IMR-90 (cell line): ENCODE measurements around the gene TXNL4A. TPM values are rescaled to one million over a fixed set of nuclear protein-coding genes. Genes with fewer than 3 reads are reported as not detected.

Experiments used
- ATAC-seq: fragments of 200-7000 bp; cut with Tn5 transposase; 2 replicates; pipeline ENCODE4 v1.9.1; 2020; ENCODE audit warnings: low read depth, mild to moderate bottlenecking, moderate library complexity
- BruUV-seq: library from RNA; stranded (reverse); fragments of 400-500 nt; replicated peaks from 2 replicates; lab custom pipeline; 2021; lab: Mats Ljungman, UMichigan
- CTCF ChIA-PET: fragments of 300-600 bp; formaldehyde crosslinking; extraction: SDS; loops from one replicate; lab custom pipeline; 2021; ENCODE audit warnings: antibody characterized with exemption; lab: Yijun Ruan, JAX
- POLR2A ChIA-PET: fragments of 300-600 bp; sonication (Branson Sonifier 250); formaldehyde crosslinking; loops from one replicate; lab custom pipeline; 2022; ENCODE audit warnings: antibody characterized with exemption; ENCODE audit not compliant: unreplicated experiment; lab: Charles Lee
- DNase-seq: peaks from one replicate; pipeline ENCODE4 v3.0.0; 2013
- H2AFZ ChIP-seq: replicated peaks from 2 replicates; pipeline ENCODE3; 2013; ENCODE audit warnings: low read length, mild to moderate bottlenecking; ENCODE audit not compliant: poor library complexity
- H2AK5ac ChIP-seq: 2 replicates; pipeline ENCODE4 v1.6.1; 2013; ENCODE audit warnings: low read depth, low read length, inconsistent platforms
- H2AK9ac ChIP-seq: replicated peaks from 2 replicates; pipeline ENCODE3; 2013; ENCODE audit warnings: mild to moderate bottlenecking, low read depth, low read length, moderate library complexity; ENCODE audit not compliant: poor library complexity
- H2BK120ac ChIP-seq: 2 replicates; pipeline ENCODE4 v1.6.1; 2013; ENCODE audit warnings: low read depth, low read length, inconsistent platforms
- H2BK15ac ChIP-seq: 3 replicates; pipeline ENCODE4 v1.6.1; 2013; ENCODE audit warnings: low read depth, low read length, inconsistent platforms
- H2BK20ac ChIP-seq: 2 replicates; pipeline ENCODE4 v1.6.1; 2013; ENCODE audit warnings: low read depth, mild to moderate bottlenecking, inconsistent platforms, low read length, moderate library complexity
- H2BK5ac ChIP-seq: 2 replicates; pipeline ENCODE4 v1.6.1; 2013; ENCODE audit warnings: mild to moderate bottlenecking, low read depth, low read length, inconsistent platforms; ENCODE audit not compliant: poor library complexity, severe bottlenecking
- H3K14ac ChIP-seq: replicated peaks from 2 replicates; pipeline ENCODE4 v1.6.1; 2013; ENCODE audit warnings: low read depth, low read length, inconsistent platforms
- H3K18ac ChIP-seq: 2 replicates; pipeline ENCODE4 v1.6.1; 2013; ENCODE audit warnings: low read depth, low read length, control low read depth
- H3K23ac ChIP-seq: 2 replicates; pipeline ENCODE4 v1.6.1; 2013; ENCODE audit warnings: low read depth, low read length, inconsistent platforms
- H3K27ac ChIP-seq: 2 replicates; pipeline ENCODE4 v1.5.1; 2013; ENCODE audit warnings: mild to moderate bottlenecking, control low read depth, low read length; ENCODE audit not compliant: insufficient read depth
- H3K27me3 ChIP-seq: 2 replicates; pipeline ENCODE4 v1.6.1; 2013; ENCODE audit warnings: low read length; ENCODE audit not compliant: control insufficient read depth, insufficient read depth
- H3K36me3 ChIP-seq: 2 replicates; pipeline ENCODE4 v1.6.1; 2013; ENCODE audit warnings: low read length, mixed read lengths; ENCODE audit not compliant: control insufficient read depth, insufficient read depth
- H3K4ac ChIP-seq: 2 replicates; pipeline ENCODE4 v1.6.1; 2013; ENCODE audit warnings: low read depth, low read length, inconsistent platforms
- H3K4me1 ChIP-seq: 2 replicates; pipeline ENCODE4 v1.6.1; 2013; ENCODE audit warnings: low read length, mixed read lengths; ENCODE audit not compliant: control insufficient read depth, insufficient read depth
- H3K4me2 ChIP-seq: 2 replicates; pipeline ENCODE4 v1.6.1; 2013; ENCODE audit warnings: low read depth, mild to moderate bottlenecking, control low read depth, low read length, moderate library complexity
- H3K4me3 ChIP-seq: 2 replicates; pipeline ENCODE4 v1.5.1; 2013; ENCODE audit warnings: low read depth, mild to moderate bottlenecking, control low read depth, low read length, moderate library complexity; ENCODE audit not compliant: insufficient read depth
- H3K56ac ChIP-seq: 2 replicates; pipeline ENCODE4 v1.6.1; 2013; ENCODE audit warnings: low read length, inconsistent platforms; ENCODE audit not compliant: insufficient read depth; ENCODE audit errors: extremely low read depth
- H3K79me1 ChIP-seq, 2 experiments: 2 replicates each; pipeline ENCODE4 v1.6.1; 2013; ENCODE audit warnings: low read length in 2 of 2, inconsistent platforms in 1 of 2, low read depth in 1 of 2
- H3K9ac ChIP-seq: 2 replicates; pipeline ENCODE4 v1.6.1; 2013; ENCODE audit warnings: low read depth, low read length, control low read depth
- H3K9me1 ChIP-seq: 2 replicates; pipeline ENCODE4 v1.6.1; 2013; ENCODE audit warnings: low read length, inconsistent platforms; ENCODE audit not compliant: insufficient read depth
- H3K9me3 ChIP-seq: 2 replicates; pipeline ENCODE4 v1.6.1; 2013; ENCODE audit warnings: low read length; ENCODE audit not compliant: control insufficient read depth, insufficient read depth
- H4K20me1 ChIP-seq: 2 replicates; pipeline ENCODE4 v1.6.1; 2013; ENCODE audit warnings: low read length, inconsistent platforms; ENCODE audit not compliant: insufficient read depth
- H4K5ac ChIP-seq: 2 replicates; pipeline ENCODE4 v1.6.1; 2013; ENCODE audit warnings: mild to moderate bottlenecking, low read depth, low read length, control low read depth
- H4K8ac ChIP-seq, 2 experiments: 2 replicates each; pipeline ENCODE4 v1.6.1; 2013; ENCODE audit warnings: low read depth in 2 of 2, low read length in 2 of 2, control low read depth in 1 of 2, inconsistent platforms in 1 of 2
- H4K91ac ChIP-seq: 2 replicates; pipeline ENCODE4 v1.6.1; 2013; ENCODE audit warnings: low read depth, low read length, inconsistent platforms; ENCODE audit not compliant: insufficient read depth
- BHLHE40 ChIP-seq: fragments of 150-350 bp; IDR thresholded peaks from 2 replicates; pipeline ENCODE4 v1.6.1; 2016; ENCODE audit warnings: mild to moderate bottlenecking, low read depth, low read length
- CEBPB ChIP-seq: IDR thresholded peaks from 2 replicates; pipeline ENCODE4 v1.6.1; 2012; ENCODE audit warnings: low read depth, low read length, improper control_type of control experiment
- CHD1 ChIP-seq: IDR thresholded peaks from 2 replicates; pipeline ENCODE4 v1.6.1; 2012; ENCODE audit warnings: low read depth, low read length, improper control_type of control experiment
- CTCF ChIP-seq: conservative IDR thresholded peaks from 2 replicates; pipeline ENCODE4 v1.5.1; 2012; ENCODE audit warnings: mild to moderate bottlenecking, low read depth, low read length, improper control_type of control experiment
- ELK1 ChIP-seq: fragments of 150-350 bp; IDR thresholded peaks from 2 replicates; pipeline ENCODE4 v1.6.1; 2016; ENCODE audit warnings: low read depth, mild to moderate bottlenecking, low read length, moderate library complexity, borderline replicate concordance
- FOS ChIP-seq: fragments of 150-350 bp; IDR thresholded peaks from 2 replicates; pipeline ENCODE4 v1.6.1; 2016; ENCODE audit warnings: low read depth, low read length
- MAFK ChIP-seq: IDR thresholded peaks from 2 replicates; pipeline ENCODE4 v1.6.1; 2012; ENCODE audit warnings: low read depth, low read length, improper control_type of control experiment
- MAZ ChIP-seq: IDR thresholded peaks from 2 replicates; pipeline ENCODE4 v1.6.1; 2012; ENCODE audit warnings: low read depth, mild to moderate bottlenecking, low read length, improper control_type of control experiment, moderate library complexity, borderline replicate concordance
- MXI1 ChIP-seq: IDR thresholded peaks from 2 replicates; pipeline ENCODE4 v1.6.1; 2012; ENCODE audit warnings: low read depth, mild to moderate bottlenecking, low read length, moderate library complexity, borderline replicate concordance
- NFE2L2 ChIP-seq: fragments of 150-350 bp; IDR thresholded peaks from 2 replicates; pipeline ENCODE4 v1.6.1; 2016; ENCODE audit warnings: low read depth, mild to moderate bottlenecking, low read length
- POLR2A ChIP-seq: IDR thresholded peaks from 2 replicates; pipeline ENCODE4 v1.6.1; 2012; ENCODE audit warnings: mild to moderate bottlenecking, low read depth, low read length
- RAD21 ChIP-seq: IDR thresholded peaks from 2 replicates; pipeline ENCODE4 v1.6.1; 2012; ENCODE audit warnings: low read length, improper control_type of control experiment
- RCOR1 ChIP-seq: IDR thresholded peaks from 2 replicates; pipeline ENCODE4 v1.6.1; 2012; ENCODE audit warnings: mild to moderate bottlenecking, low read length, improper control_type of control experiment; ENCODE audit not compliant: insufficient replicate concordance
- RFX5 ChIP-seq: IDR thresholded peaks from 2 replicates; pipeline ENCODE4 v1.8.0; 2012; ENCODE audit warnings: low read depth, mild to moderate bottlenecking, low read length, moderate library complexity
- SMC3 ChIP-seq: fragments of 150-350 bp; IDR thresholded peaks from 2 replicates; pipeline ENCODE4 v1.6.1; 2016; ENCODE audit warnings: low read depth, mild to moderate bottlenecking, antibody characterized with exemption, low read length, moderate library complexity
- USF2 ChIP-seq: fragments of 150-350 bp; IDR thresholded peaks from 2 replicates; pipeline ENCODE4 v1.6.1; 2017; ENCODE audit warnings: mild to moderate bottlenecking, antibody characterized with exemption, low read length, low read depth
- WGBS, 2 experiments: methylation state at CpG; one replicate each; pipeline versions ENCODE4 v1.1.5 to v1.1.7; 2013; ENCODE audit warnings: missing lambda C conversion rate in 2 of 2; ENCODE audit not compliant: insufficient read length in 1 of 2; ENCODE audit errors: extremely low coverage in 2 of 2; 5-methylcytosine and 5-hydroxymethylcytosine counted together
- dilution Hi-C: fragments of 300-500 bp; cut with HindIII; formaldehyde crosslinking; loops from one replicate; pipeline ENCODE4 v1.14.3; 2018; ENCODE audit warnings: low sequenced_read_pairs; ENCODE audit not compliant: unreplicated experiment
- in situ Hi-C: fragments of 300-500 bp; cut with MboI; formaldehyde crosslinking; loops from 3 replicates; pipeline ENCODE4 v1.14.3; 2019; ENCODE audit warnings: low sequenced_read_pairs, inconsistent platforms, mixed read lengths
- intact Hi-C: fragments of 100-400 bp; cut with micrococcal nuclease; formaldehyde crosslinking; loops from 2 replicates; pipeline ENCODE4 v1.10.0; 2022
- polyA plus RNA-seq, 3 experiments: library from polyadenylated mRNA; depleted of rRNA; stranded (reverse); fragments of >200 nt; gene quantifications; 2 replicates each; pipeline ENCODE4 v1.2.3, GENCODE V29; 2012; ENCODE audit warnings: low replicate concordance in 1 of 3
- total RNA-seq: library from RNA; depleted of rRNA; stranded (reverse); fragments of >200 nt; gene quantifications from 2 replicates; pipeline ENCODE4 v1.2.3, GENCODE V29; 2012

Gene TXNL4A
- total and polyA plus RNA-seq, 2 of the 4 experiments (the other 2 are of a cell fraction) = 38.7 to 103 TPM

- Histone ChIP-seq H4K91ac (peak overlapping the region; percentile 91), H3K9me3 (no peaks in the 10 kb centered on the region), H3K27ac (peak overlapping the region; percentile 94), H4K20me1 (peaks cover 49% of the 10 kb centered on the region), H3K14ac (peak overlapping the region; percentile 95), H4K5ac (peak overlapping the region; percentile 66), H2AFZ (peak overlapping the region; percentile 98), H3K4me3 (peak overlapping the region; percentile 85), H3K4me2 (peak overlapping the region; percentile 86), H3K4ac (peak overlapping the region; percentile 96), H4K8ac (peak overlapping the region; percentile 82 to 98; a peak in 3 of 4 replicates), H3K27me3 (no peaks in the 10 kb centered on the region), H2AK5ac (peak overlapping the region; percentile 100), H2BK20ac (no peak overlapping the region), H2BK15ac (no peak overlapping the region; the same call in 2 of the 3 replicates), H2AK9ac (peak overlapping the region; percentile 97), H3K4me1 (peaks cover 7% of the 10 kb centered on the region), H3K79me1 (peaks cover 9 to 42% of the 10 kb centered on the region in 2 experiments), H2BK120ac (peak overlapping the region; percentile 25; the same call in 1 of the 2 replicates), H3K56ac (peak overlapping the region; percentile 39), H3K18ac (peak overlapping the region; percentile 21; the same call in 1 of the 2 replicates), H3K36me3 (peaks cover 9% of the 10 kb centered on the region), H3K23ac (peak overlapping the region; percentile 94), H3K9me1 (peaks cover 6% of the 10 kb centered on the region; the same call in 1 of the 2 replicates), H2BK5ac (peak overlapping the region; percentile 85), H3K9ac (peak overlapping the region; percentile 96)
- peak; percentile 28 for DNase-seq
- ChIA-PET CTCF (no interaction called here), POLR2A (interaction anchor here (0.7 kb wide), 1 partner anchor 196 kb away, joined by 3 read pairs; no protein-coding TSS in a partner anchor)
- intact Hi-C loops = loop anchor here (1.0 to 5.0 kb wide), 2 partner anchors 46 to 144 kb away; partner anchors contain the start of gene RBFA
- ATAC-seq = peak; percentile 67
- dilution Hi-C loops = no loop called here
- BruUV-seq = no TSS peak
- in situ Hi-C loops = no loop called here
- TF ChIP-seq RFX5 = no peak
- TF ChIP-seq MAZ = peak; percentile 22; the same call in 1 of the 2 replicates
- no peak for TF ChIP-seq BHLHE40
- no peak for TF ChIP-seq POLR2A
- no peak for TF ChIP-seq USF2
- TF ChIP-seq CHD1 = no peak; the same call in 1 of the 2 replicates
- TF ChIP-seq CTCF = peak; percentile 40
- TF ChIP-seq CEBPB = no peak
- no peak for TF ChIP-seq MAFK
- no peak for TF ChIP-seq SMC3
- peak; percentile 27 for TF ChIP-seq RAD21
- no peak for TF ChIP-seq ELK1
- no peak for TF ChIP-seq FOS
- no peak for TF ChIP-seq NFE2L2
- TF ChIP-seq RCOR1 = no peak
- peak; percentile 42; the same call in 1 of the 2 replicates for TF ChIP-seq MXI1
- WGBS, 2 experiments = 0% methylated on average over 41 of the region's 48 CpGs; no CpG with 5 or more reads in 1 of the 2 experiments
These were observed 302 bp downstream of the TXNL4A start for GRCh38 chr18:79988071-79988450.
